22Rv1 (cell line): ENCODE data around the gene PCNX1.

Experiments used
- ZFX ChIP-seq: fragments of 450-650 bp; IDR thresholded peaks from 2 replicates; pipeline ENCODE4 v1.6.1; 2017; ENCODE audit warnings: antibody characterized with exemption, borderline replicate concordance
- TF ChIP-seq, protein P1 (sequence below): fragments of 450-650 bp; IDR thresholded peaks from 2 replicates; pipeline ENCODE4 v1.5.1; 2017; ENCODE audit warnings: mild to moderate bottlenecking

DNA sequence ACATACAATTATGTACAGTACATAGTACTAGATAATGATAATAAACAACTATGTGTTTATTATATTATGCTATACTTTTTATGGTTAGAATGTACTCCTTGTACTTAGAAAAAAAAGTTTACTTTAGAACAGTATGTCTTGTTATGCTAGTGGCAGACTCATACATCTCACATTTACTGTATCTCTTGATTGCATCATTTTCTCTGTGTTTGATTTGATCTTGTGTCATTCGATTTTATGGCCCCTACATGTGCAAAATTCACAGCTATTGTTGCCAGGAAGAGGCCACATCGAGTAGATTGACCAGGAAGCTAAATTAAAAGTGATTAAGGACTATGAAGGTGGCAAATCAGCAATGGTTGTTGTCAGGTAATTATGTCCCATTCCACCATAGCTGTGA lies 153.0 kb downstream of the PCNX1 start:
- TF ChIP-seq, protein P1, sequence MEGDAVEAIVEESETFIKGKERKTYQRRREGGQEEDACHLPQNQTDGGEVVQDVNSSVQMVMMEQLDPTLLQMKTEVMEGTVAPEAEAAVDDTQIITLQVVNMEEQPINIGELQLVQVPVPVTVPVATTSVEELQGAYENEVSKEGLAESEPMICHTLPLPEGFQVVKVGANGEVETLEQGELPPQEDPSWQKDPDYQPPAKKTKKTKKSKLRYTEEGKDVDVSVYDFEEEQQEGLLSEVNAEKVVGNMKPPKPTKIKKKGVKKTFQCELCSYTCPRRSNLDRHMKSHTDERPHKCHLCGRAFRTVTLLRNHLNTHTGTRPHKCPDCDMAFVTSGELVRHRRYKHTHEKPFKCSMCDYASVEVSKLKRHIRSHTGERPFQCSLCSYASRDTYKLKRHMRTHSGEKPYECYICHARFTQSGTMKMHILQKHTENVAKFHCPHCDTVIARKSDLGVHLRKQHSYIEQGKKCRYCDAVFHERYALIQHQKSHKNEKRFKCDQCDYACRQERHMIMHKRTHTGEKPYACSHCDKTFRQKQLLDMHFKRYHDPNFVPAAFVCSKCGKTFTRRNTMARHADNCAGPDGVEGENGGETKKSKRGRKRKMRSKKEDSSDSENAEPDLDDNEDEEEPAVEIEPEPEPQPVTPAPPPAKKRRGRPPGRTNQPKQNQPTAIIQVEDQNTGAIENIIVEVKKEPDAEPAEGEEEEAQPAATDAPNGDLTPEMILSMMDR: no peak
- TF ChIP-seq ZFX: no peak
